ENCODE measurements around the gene ZNF280B.
"Not testable (repeated sequence)": the region's sequence is repeated elsewhere in the genome, so short reads cannot be mapped to it uniquely, and the experiment has no call there.

The ZNF280B gene

GRCh38 chr22:22463855-22464540 lies 44.5 kb downstream of the ZNF280B start:
- no peak for DNase-seq (ENCODE audit: low read depth)

- no peak for DNase-seq (ENCODE audit: low read depth)
Observed at GRCh38 chr22:22462813-22463567, 45.6 kb downstream of the ZNF280B start.

GRCh38 chr22:22461583-22461982 lies 47.0 kb downstream of the ZNF280B start:
- no peak for DNase-seq (ENCODE audit: low read depth)

GRCh38 chr22:22461111-22461510 lies 47.4 kb downstream of the ZNF280B start:
- no peak for DNase-seq (ENCODE audit: low read depth)

GRCh38 chr22:22460635-22461034 lies 47.9 kb downstream of the ZNF280B start:
- no peak for DNase-seq (ENCODE audit: low read depth)

- DNase-seq (ENCODE audit: low read depth), result no peak
Observed at GRCh38 chr22:22460060-22460459, 48.5 kb downstream of the ZNF280B start.

GRCh38 chr22:22458896-22459588 lies 49.5 kb downstream of the ZNF280B start:
- DNase-seq (ENCODE audit: low read depth), result no peak

GRCh38 chr22:22458387-22458786 lies 50.2 kb downstream of the ZNF280B start:
- no peak for DNase-seq (ENCODE audit: low read depth)

- DNase-seq (ENCODE audit: low read depth), result no peak
Observed at GRCh38 chr22:22454997-22455396, 53.5 kb downstream of the ZNF280B start.

- no peak for DNase-seq (ENCODE audit: low read depth)
Observed at GRCh38 chr22:22452996-22453686, 55.4 kb downstream of the ZNF280B start.

- DNase-seq (ENCODE audit: low read depth), result no peak
Observed at GRCh38 chr22:22452211-22452610, 56.3 kb downstream of the ZNF280B start.

GRCh38 chr22:22450343-22450839 lies 58.2 kb downstream of the ZNF280B start:
- DNase-seq (ENCODE audit: low read depth), result no peak

GRCh38 chr22:22449819-22450218 lies 58.7 kb downstream of the ZNF280B start:
- DNase-seq (ENCODE audit: low read depth), result no peak

- no peak for DNase-seq (ENCODE audit: low read depth)
Observed at GRCh38 chr22:22446517-22446916, 62.0 kb downstream of the ZNF280B start.

GRCh38 chr22:22444007-22444589 lies 64.4 kb downstream of the ZNF280B start:
- not testable (repeated sequence) for DNase-seq (ENCODE audit: low read depth)

- DNase-seq (ENCODE audit: low read depth), result no peak
Observed at GRCh38 chr22:22442928-22443709, 65.4 kb downstream of the ZNF280B start.

GRCh38 chr22:22441626-22442025 lies 66.9 kb downstream of the ZNF280B start:
- DNase-seq (ENCODE audit: low read depth), result not testable (repeated sequence)

GRCh38 chr22:22440188-22440587 lies 68.4 kb downstream of the ZNF280B start:
- DNase-seq (ENCODE audit: low read depth), result no peak
